ENCODE data around the gene PEPD. TPM values are rescaled to one million over a fixed set of nuclear protein-coding genes. Genes with fewer than 3 reads are reported as not detected.
A peak's percentile ranks its signal among the peaks of the same experiment; 100 is the strongest.

The PEPD gene
- total RNA-seq, 1 donor from 2014 or later: 39.2 TPM

- no peak for TF ChIP-seq CTCF (IDR thresholded peaks at IDR 0.05; ENCODE audit: unreplicated experiment)
- Mint-ChIP-seq H3K36me3 (ENCODE audit: insufficient read depth) (no peaks in the 10 kb centered on the region), H3K27me3 (no peaks in the 10 kb centered on the region), H3K27ac (no peak overlapping the region), H3K4me3 (ENCODE audit: low read depth) (no peak overlapping the region), H3K9me3 (ENCODE audit: low read depth) (no peaks in the 10 kb centered on the region), H3K4me1 (ENCODE audit: low read depth) (peaks cover 7% of the 10 kb centered on the region)
- DNase-seq (ENCODE audit: low spot score, unreplicated experiment): no peak
These were observed 125.7 kb downstream of the PEPD start for GRCh38 chr19:33395561-33396550.

- no peak for TF ChIP-seq CTCF (IDR thresholded peaks at IDR 0.05; ENCODE audit: unreplicated experiment)
- no peak for DNase-seq (ENCODE audit: low spot score, unreplicated experiment)
- no peaks in the 10 kb centered on the region for H3K27me3 Mint-ChIP-seq
- peaks cover 7% of the 10 kb centered on the region for H3K4me1 Mint-ChIP-seq (ENCODE audit: low read depth)
- peak overlapping the region; percentile 33 for H3K27ac Mint-ChIP-seq
- H3K4me3 Mint-ChIP-seq (ENCODE audit: low read depth): no peak overlapping the region
- no peaks in the 10 kb centered on the region for H3K9me3 Mint-ChIP-seq (ENCODE audit: low read depth)
- H3K36me3 Mint-ChIP-seq (ENCODE audit: insufficient read depth): no peaks in the 10 kb centered on the region
These were observed 126.6 kb downstream of the PEPD start for GRCh38 chr19:33394723-33395560.

- no peaks in the 10 kb centered on the region for H3K27me3 Mint-ChIP-seq
- TF ChIP-seq CTCF (IDR thresholded peaks at IDR 0.05; ENCODE audit: unreplicated experiment): no peak
- no peak overlapping the region for H3K4me3 Mint-ChIP-seq (ENCODE audit: low read depth)
- H3K27ac Mint-ChIP-seq: no peak overlapping the region
- H3K4me1 Mint-ChIP-seq (ENCODE audit: low read depth): peaks cover 7% of the 10 kb centered on the region
- no peaks in the 10 kb centered on the region for H3K36me3 Mint-ChIP-seq (ENCODE audit: insufficient read depth)
- H3K9me3 Mint-ChIP-seq (ENCODE audit: low read depth): no peaks in the 10 kb centered on the region
- no peak for DNase-seq (ENCODE audit: low spot score, unreplicated experiment)
These were observed 127.4 kb downstream of the PEPD start for GRCh38 chr19:33394006-33394722.

- no peaks in the 10 kb centered on the region for H3K9me3 Mint-ChIP-seq (ENCODE audit: low read depth)
- H3K27ac Mint-ChIP-seq: peak overlapping the region; percentile 56
- no peak for DNase-seq (ENCODE audit: low spot score, unreplicated experiment)
- peaks cover 7% of the 10 kb centered on the region for H3K4me1 Mint-ChIP-seq (ENCODE audit: low read depth)
- TF ChIP-seq CTCF (IDR thresholded peaks at IDR 0.05; ENCODE audit: unreplicated experiment): no peak
- H3K4me3 Mint-ChIP-seq (ENCODE audit: low read depth): no peak overlapping the region
- H3K36me3 Mint-ChIP-seq (ENCODE audit: insufficient read depth): no peaks in the 10 kb centered on the region
- no peaks in the 10 kb centered on the region for H3K27me3 Mint-ChIP-seq
These were observed 128.1 kb downstream of the PEPD start for GRCh38 chr19:33393286-33394005.

Data from progenitor cell of endocrine pancreas (in vitro differentiated cells).